Vagina (tissue), 2 donors: Measurements from ENCODE around the gene NME8. TPM values are rescaled to one million over a fixed set of nuclear protein-coding genes. Genes with fewer than 3 reads are reported as not detected.

ENCODE experiments used
- DNase-seq, 2 donors: peaks; one replicate each; pipeline ENCODE4 v3.0.0-alpha.2; 2017; ENCODE audit errors: extremely low spot score in 2 of 2
- H3K27ac ChIP-seq: fragments of 200-600 bp; sonication (generic); one replicate; pipeline ENCODE4 v1.5.1; 2019
- H3K27me3 ChIP-seq: fragments of 200-600 bp; sonication (generic); one replicate; pipeline ENCODE4 v1.5.1; 2019
- H3K36me3 ChIP-seq, 2 donors: fragments of 200-600 bp; sonication (generic); one replicate each; pipeline ENCODE4 v1.5.1; 2017 to 2019
- H3K4me1 ChIP-seq: fragments of 200-600 bp; sonication (generic); one replicate; pipeline ENCODE4 v1.5.1; 2019
- H3K4me3 ChIP-seq, 2 donors: fragments of 200-600 bp; sonication (generic); 1 replicate in 1 of 2; 2 replicates in 1 of 2; pipeline ENCODE4 v1.5.1; 2016 to 2019
- H3K9me3 ChIP-seq: fragments of 200-600 bp; sonication (generic); one replicate; pipeline ENCODE4 v1.5.1; 2019
- POLR2A ChIP-seq, 2 donors: fragments of 450-650 bp; IDR thresholded peaks; one replicate each; pipeline ENCODE4 v1.6.1; 2017; ENCODE audit warnings: antibody characterized with exemption in 2 of 2, mild to moderate bottlenecking in 2 of 2, moderate library complexity in 2 of 2
- POLR2AphosphoS5 ChIP-seq, 2 donors: sonication (generic); formaldehyde crosslinking; IDR thresholded peaks; one replicate each; pipeline ENCODE4 v1.9.0; 2017; ENCODE audit warnings: antibody characterized with exemption in 2 of 2, mild to moderate bottlenecking in 2 of 2, low read depth in 1 of 2; ENCODE audit not compliant: insufficient read depth in 1 of 2
- intact Hi-C: fragments of 100-400 bp; cut with DNase I; formaldehyde crosslinking; loops from one replicate; pipeline ENCODE4 v1.15.1; 2023
- total RNA-seq: library from RNA; depleted of rRNA; stranded (reverse); fragments of >200 nt; gene quantifications from one replicate; pipeline ENCODE4 v1.2.3, GENCODE V29; 2016
- TF ChIP-seq, protein P1 (sequence below), 3 experiments: fragments of 450-650 bp in 2 of 3; fragments of 200-600 bp in 1 of 3; sonication (generic) in 1 of 3; IDR thresholded peaks; one replicate each; pipeline ENCODE4 v1.5.1; 2017 to 2019; ENCODE audit warnings: antibody characterized with exemption in 3 of 3, mild to moderate bottlenecking in 2 of 3, moderate library complexity in 2 of 3

NME8 gene
- total RNA-seq, 1 donor from 2014 or later, result not detected

DNA sequence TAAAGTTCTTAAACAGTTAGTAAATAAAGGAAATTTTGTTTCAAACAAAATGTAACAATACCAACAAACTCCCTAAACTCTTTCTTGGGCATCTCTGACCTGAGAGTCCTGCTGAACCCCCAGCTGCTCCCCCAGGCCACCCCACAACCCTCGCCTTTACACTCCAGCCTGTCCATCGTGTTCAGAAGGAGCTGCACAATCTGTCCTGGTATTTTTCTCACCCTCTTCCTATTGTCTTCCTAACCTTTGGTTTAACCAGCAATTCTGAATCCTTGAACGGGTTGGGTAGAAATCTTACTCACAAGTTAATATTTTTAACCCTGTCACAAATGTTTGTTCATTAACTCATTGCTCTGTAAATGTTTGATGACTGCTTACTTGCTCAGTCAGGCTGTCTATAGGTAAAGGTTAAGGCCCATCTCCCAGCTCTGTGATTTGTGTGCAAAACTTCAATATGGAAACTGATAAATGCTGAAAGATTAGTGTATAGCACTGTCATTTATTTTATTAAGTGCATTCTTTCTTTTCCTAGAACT, 51.4 kb downstream of the NME8 start:
- TF ChIP-seq POLR2A (IDR thresholded peaks at IDR 0.05), result no peak
- TF ChIP-seq, protein P1, sequence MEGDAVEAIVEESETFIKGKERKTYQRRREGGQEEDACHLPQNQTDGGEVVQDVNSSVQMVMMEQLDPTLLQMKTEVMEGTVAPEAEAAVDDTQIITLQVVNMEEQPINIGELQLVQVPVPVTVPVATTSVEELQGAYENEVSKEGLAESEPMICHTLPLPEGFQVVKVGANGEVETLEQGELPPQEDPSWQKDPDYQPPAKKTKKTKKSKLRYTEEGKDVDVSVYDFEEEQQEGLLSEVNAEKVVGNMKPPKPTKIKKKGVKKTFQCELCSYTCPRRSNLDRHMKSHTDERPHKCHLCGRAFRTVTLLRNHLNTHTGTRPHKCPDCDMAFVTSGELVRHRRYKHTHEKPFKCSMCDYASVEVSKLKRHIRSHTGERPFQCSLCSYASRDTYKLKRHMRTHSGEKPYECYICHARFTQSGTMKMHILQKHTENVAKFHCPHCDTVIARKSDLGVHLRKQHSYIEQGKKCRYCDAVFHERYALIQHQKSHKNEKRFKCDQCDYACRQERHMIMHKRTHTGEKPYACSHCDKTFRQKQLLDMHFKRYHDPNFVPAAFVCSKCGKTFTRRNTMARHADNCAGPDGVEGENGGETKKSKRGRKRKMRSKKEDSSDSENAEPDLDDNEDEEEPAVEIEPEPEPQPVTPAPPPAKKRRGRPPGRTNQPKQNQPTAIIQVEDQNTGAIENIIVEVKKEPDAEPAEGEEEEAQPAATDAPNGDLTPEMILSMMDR (IDR thresholded peaks at IDR 0.05), result no peak
- TF ChIP-seq POLR2AphosphoS5 (IDR thresholded peaks at IDR 0.05; ENCODE audit: insufficient read depth in 1 of 2, low read depth in 1 of 2), result no peak
- Histone ChIP-seq H3K4me3 (no peak overlapping the region), H3K27ac (no peak overlapping the region), H3K9me3 (no peaks in the 10 kb centered on the region), H3K36me3 (no peaks in the 10 kb centered on the region), H3K27me3 (no peaks in the 10 kb centered on the region), H3K4me1 (no peaks in the 10 kb centered on the region)
- intact Hi-C loops, result loop anchor here (5.0 to 10.0 kb wide), 2 partner anchors 205 to 323 kb away; no protein-coding TSS in a partner anchor
- DNase-seq, result no peak

DNA sequence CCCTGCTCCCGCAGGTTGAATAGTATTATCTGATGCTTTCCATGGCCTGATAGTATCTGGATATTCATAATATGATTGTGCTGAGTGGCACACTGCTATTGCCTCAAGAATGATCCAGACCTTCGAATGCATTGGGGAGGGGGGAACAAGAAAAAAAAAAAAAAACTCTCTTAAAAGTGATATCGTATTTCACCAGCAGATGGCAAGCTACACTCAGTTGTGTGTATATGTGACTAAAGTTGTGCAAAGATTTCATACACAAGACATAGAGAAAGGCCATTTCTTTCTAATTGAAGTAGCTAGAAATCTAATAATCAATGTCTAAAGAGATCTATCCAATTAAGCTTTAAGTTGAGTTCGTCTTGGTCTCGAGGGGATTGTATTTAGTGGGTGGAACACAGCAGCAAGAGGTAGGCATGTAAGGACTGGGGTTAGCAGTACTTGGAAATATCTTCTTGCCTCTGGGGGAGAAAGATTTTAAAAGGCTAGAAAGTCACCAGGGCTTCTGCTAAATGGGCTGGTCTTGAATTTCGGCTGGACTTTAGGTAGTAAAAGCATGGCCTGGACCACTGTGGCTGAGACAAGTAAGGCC, 52.9 kb downstream of the NME8 start:
- Histone ChIP-seq H3K4me3 (no peak overlapping the region), H3K9me3 (no peaks in the 10 kb centered on the region), H3K4me1 (no peaks in the 10 kb centered on the region), H3K27ac (peak overlapping the region; percentile 16), H3K36me3 (no peaks in the 10 kb centered on the region), H3K27me3 (no peaks in the 10 kb centered on the region)
- DNase-seq, result no peak
- intact Hi-C loops, result loop anchor here (5.0 kb wide), 1 partner anchor 321 kb away; no protein-coding TSS in a partner anchor
- TF ChIP-seq, protein P1 (IDR thresholded peaks at IDR 0.05), result peak; percentile 30 to 62 (median 57)
- no peak for TF ChIP-seq POLR2AphosphoS5 (IDR thresholded peaks at IDR 0.05; ENCODE audit: insufficient read depth in 1 of 2, low read depth in 1 of 2)

DNA sequence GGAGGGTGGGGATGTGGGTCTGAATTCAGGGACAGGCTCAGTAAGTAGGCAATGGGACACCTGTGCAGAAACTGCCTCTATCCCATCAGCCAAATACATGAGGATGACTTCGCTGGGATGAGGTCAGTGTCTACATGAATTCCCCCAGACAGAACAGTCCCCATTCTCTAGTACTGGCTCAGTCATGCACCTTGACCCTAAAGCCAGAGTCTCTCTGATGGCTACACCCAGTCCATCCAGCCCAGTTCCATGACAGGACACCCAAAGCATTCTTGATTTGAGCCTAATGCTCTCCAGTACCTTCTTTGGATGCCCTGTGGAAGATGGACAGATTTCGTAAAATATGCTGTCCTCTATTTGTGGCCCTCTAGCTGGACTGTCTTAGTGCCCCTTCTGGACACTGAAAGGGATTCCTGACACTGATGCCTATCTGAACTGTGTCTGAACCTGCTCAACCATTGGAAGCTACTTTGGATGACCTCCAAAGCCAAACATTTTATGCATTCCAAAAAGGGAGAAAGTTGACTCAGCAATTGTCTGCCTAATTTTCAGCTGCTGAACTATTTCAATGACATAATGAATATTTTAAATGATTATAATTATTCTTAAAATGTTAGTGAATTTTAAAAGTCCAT, 53.6 kb downstream of the NME8 start:
- H3K4me1 ChIP-seq, result no peaks in the 10 kb centered on the region
- no peak for TF ChIP-seq POLR2AphosphoS5 (IDR thresholded peaks at IDR 0.05; ENCODE audit: insufficient read depth in 1 of 2, low read depth in 1 of 2)
- TF ChIP-seq POLR2A (IDR thresholded peaks at IDR 0.05), result no peak
- TF ChIP-seq, protein P1 (IDR thresholded peaks at IDR 0.05), result no peak
- H3K27ac ChIP-seq, result peak overlapping the region; percentile 16
- DNase-seq, result no peak
- H3K27me3 ChIP-seq, result no peaks in the 10 kb centered on the region
- no peaks in the 10 kb centered on the region for H3K9me3 ChIP-seq
- intact Hi-C loops, result loop anchor here (5.0 kb wide), 1 partner anchor 320 kb away; no protein-coding TSS in a partner anchor
- no peak overlapping the region for H3K4me3 ChIP-seq
- peaks cover 0 to under 1% of the 10 kb centered on the region in 2 donors for H3K36me3 ChIP-seq

DNA sequence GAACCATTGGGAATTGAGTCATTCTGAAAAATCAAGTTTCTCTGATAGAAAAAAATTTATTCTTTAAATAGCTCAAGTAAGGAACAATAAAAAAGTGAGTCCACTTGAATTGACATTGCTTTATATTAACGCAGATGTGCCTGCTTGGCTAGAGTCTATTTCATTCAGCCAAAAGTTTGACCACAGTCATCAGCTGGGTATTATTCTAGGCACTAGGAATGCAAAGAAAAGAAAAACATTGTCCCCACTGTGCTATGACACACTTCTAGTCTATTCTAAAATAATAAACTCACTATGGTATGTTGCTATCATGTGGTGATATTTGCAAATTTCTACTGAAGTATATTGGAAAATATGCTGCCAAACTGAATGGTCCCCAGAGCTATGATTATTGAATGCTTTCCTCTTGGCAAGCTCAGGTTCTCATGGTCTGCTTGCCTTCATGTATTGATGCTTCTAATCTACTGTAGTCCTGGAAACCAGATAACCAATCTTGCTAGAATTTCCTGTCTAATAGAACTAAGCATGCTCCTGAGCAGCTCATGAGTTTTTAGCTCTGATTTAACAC, 59.9 kb downstream of the NME8 start:
- H3K27ac ChIP-seq, result no peak overlapping the region
- H3K27me3 ChIP-seq, result no peaks in the 10 kb centered on the region
- no peaks in the 10 kb centered on the region for H3K9me3 ChIP-seq
- intact Hi-C loops, result no loop called here
- H3K4me1 ChIP-seq, result no peaks in the 10 kb centered on the region
- DNase-seq, result no peak
- no peak overlapping the region for H3K4me3 ChIP-seq
- H3K36me3 ChIP-seq, result peaks cover 0 to 15% of the 10 kb centered on the region in 2 donors
- TF ChIP-seq POLR2AphosphoS5 (IDR thresholded peaks at IDR 0.05; ENCODE audit: insufficient read depth in 1 of 2, low read depth in 1 of 2), result no peak
- no peak for TF ChIP-seq POLR2A (IDR thresholded peaks at IDR 0.05)
- TF ChIP-seq, protein P1 (IDR thresholded peaks at IDR 0.05), result no peak
